Body of pancreas (tissue), 4 donors: ENCODE results near the gene CRNKL1.

Experiments used
- POLR2A ChIP-seq, 3 donors: fragments of 450-650 bp; IDR thresholded peaks; one replicate each; pipeline ENCODE4 v1.6.1; 2016; ENCODE audit warnings: antibody characterized with exemption in 3 of 3, mild to moderate bottlenecking in 2 of 3
- TF ChIP-seq, protein P1 (sequence below), 7 experiments: fragments of 450-650 bp in 4 of 7; fragments of 200-600 bp in 3 of 7; sonication (generic) in 3 of 7; IDR thresholded peaks; one replicate each; pipeline ENCODE4 v1.5.1; 2016 to 2019; ENCODE audit warnings: antibody characterized with exemption in 7 of 7

DNA sequence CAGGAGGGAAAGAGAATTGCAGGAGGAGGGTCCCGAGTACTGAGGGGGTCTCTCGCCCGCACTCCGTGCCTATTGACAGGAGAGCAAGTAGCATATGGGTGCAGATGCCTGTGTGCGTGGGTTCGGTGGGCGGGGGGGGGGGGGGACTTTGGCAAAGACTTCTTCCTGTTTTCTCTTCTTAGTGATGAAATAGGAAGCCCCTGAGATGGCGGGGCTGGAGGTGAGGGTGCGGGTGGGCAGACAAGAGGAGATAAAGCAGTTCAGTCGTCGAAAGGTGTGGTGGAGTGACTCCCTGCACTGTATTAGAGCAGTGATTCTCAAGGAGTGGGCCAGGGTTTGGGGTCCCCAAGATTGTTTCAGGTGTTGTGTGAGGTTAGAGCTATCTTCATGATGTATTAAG is 31.4 kb downstream of the CRNKL1 start:
- TF ChIP-seq POLR2A (IDR thresholded peaks at IDR 0.05), result no peak
- TF ChIP-seq, protein P1, sequence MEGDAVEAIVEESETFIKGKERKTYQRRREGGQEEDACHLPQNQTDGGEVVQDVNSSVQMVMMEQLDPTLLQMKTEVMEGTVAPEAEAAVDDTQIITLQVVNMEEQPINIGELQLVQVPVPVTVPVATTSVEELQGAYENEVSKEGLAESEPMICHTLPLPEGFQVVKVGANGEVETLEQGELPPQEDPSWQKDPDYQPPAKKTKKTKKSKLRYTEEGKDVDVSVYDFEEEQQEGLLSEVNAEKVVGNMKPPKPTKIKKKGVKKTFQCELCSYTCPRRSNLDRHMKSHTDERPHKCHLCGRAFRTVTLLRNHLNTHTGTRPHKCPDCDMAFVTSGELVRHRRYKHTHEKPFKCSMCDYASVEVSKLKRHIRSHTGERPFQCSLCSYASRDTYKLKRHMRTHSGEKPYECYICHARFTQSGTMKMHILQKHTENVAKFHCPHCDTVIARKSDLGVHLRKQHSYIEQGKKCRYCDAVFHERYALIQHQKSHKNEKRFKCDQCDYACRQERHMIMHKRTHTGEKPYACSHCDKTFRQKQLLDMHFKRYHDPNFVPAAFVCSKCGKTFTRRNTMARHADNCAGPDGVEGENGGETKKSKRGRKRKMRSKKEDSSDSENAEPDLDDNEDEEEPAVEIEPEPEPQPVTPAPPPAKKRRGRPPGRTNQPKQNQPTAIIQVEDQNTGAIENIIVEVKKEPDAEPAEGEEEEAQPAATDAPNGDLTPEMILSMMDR (IDR thresholded peaks at IDR 0.05), result no peak
